C4-2B (cell line): Measurements from ENCODE around the gene SH3RF3.

Experiments used
- ZFX ChIP-seq: fragments of 450-650 bp; IDR thresholded peaks from 2 replicates; pipeline ENCODE4 v1.6.1; 2017
- TF ChIP-seq, protein P1 (sequence below): fragments of 450-650 bp; conservative IDR thresholded peaks from 2 replicates; pipeline ENCODE4 v1.5.1; 2017; ENCODE audit warnings: mild to moderate bottlenecking

- TF ChIP-seq, protein P1, sequence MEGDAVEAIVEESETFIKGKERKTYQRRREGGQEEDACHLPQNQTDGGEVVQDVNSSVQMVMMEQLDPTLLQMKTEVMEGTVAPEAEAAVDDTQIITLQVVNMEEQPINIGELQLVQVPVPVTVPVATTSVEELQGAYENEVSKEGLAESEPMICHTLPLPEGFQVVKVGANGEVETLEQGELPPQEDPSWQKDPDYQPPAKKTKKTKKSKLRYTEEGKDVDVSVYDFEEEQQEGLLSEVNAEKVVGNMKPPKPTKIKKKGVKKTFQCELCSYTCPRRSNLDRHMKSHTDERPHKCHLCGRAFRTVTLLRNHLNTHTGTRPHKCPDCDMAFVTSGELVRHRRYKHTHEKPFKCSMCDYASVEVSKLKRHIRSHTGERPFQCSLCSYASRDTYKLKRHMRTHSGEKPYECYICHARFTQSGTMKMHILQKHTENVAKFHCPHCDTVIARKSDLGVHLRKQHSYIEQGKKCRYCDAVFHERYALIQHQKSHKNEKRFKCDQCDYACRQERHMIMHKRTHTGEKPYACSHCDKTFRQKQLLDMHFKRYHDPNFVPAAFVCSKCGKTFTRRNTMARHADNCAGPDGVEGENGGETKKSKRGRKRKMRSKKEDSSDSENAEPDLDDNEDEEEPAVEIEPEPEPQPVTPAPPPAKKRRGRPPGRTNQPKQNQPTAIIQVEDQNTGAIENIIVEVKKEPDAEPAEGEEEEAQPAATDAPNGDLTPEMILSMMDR: no peak
- no peak for TF ChIP-seq ZFX
These were observed 245.6 kb downstream of the SH3RF3 start for GRCh38 chr2:109374548-109375130.
